Activated CD4-positive, alpha-beta T cell treated with anti-CD3 and anti-CD28 coated beads for 36 hours (primary cell): ENCODE results near the gene PCDHB5. TPM values are rescaled to one million over a fixed set of nuclear protein-coding genes. Genes with fewer than 3 reads are reported as not detected.
"Not testable (repeated sequence)": the region's sequence is repeated elsewhere in the genome, so short reads cannot be mapped to it uniquely, and the experiment has no call there.

Source experiments
- ATAC-seq: fragments of 200-7000 bp; cut with Tn5 transposase; one replicate; pipeline ENCODE4 v1.10.0; 2021; ENCODE audit warnings: mild to moderate bottlenecking, moderate library complexity
- CTCF ChIA-PET: fragments of 350-600 bp; sonication (Branson Sonifier 250); formaldehyde crosslinking; loops from one replicate; lab custom pipeline; 2021; ENCODE audit warnings: antibody characterized with exemption; lab: Charles Lee
- POLR2A ChIA-PET: fragments of 350-600 bp; sonication (Branson Sonifier 250); formaldehyde crosslinking; loops from one replicate; lab custom pipeline; 2021; ENCODE audit warnings: antibody characterized with exemption, inconsistent platforms; lab: Charles Lee
- DNase-seq: peaks from one replicate; pipeline ENCODE4 v3.0.0-alpha.2; 2020
- H3K27ac Mint-ChIP-seq: one replicate; pipeline ENCODE4 v1.8.0; 2021; ENCODE audit warnings: mixed read lengths
- H3K27me3 Mint-ChIP-seq: one replicate; pipeline ENCODE4 v1.8.0; 2021; ENCODE audit warnings: mixed read lengths
- H3K36me3 Mint-ChIP-seq: one replicate; pipeline ENCODE4 v1.8.0; 2021; ENCODE audit warnings: low read depth, mixed read lengths
- H3K4me1 Mint-ChIP-seq: one replicate; pipeline ENCODE4 v1.8.0; 2021; ENCODE audit warnings: mixed read lengths
- H3K4me3 Mint-ChIP-seq: one replicate; pipeline ENCODE4 v1.8.0; 2021; ENCODE audit warnings: mild to moderate bottlenecking, moderate library complexity, mixed read lengths
- H3K9me3 Mint-ChIP-seq: one replicate; pipeline ENCODE4 v1.8.0; 2021; ENCODE audit warnings: low read depth, mixed read lengths
- intact Hi-C, 2 experiments: fragments of 100-400 bp; cut with DNase I in 1 of 2; cut with micrococcal nuclease in 1 of 2; formaldehyde crosslinking; loops; one replicate each; pipeline versions ENCODE4 v1.14.2 to v1.15.1; 2022 to 2024; cut with DNase I, micrococcal nuclease
- total RNA-seq, 2 experiments: library from RNA; stranded (reverse); gene quantifications; one replicate each; pipeline ENCODE4 v1.2.3, GENCODE V29; 2021

The PCDHB5 gene
- total RNA-seq, 2 experiments from 2014 or later = not detected

GRCh38 chr5:141155540-141156374 is 20.8 kb downstream of the PCDHB5 start:
- DNase-seq = no peak
- ChIA-PET CTCF (interaction anchor here (0.6 to 1.5 kb wide), 4 partner anchors 79 to 1205 kb away, joined by 3 to 5 read pairs (median 3); no protein-coding TSS in a partner anchor), POLR2A (no interaction called here)
- Mint-ChIP-seq H3K36me3 (peaks cover 14% of the 10 kb centered on the region), H3K4me3 (no peak overlapping the region), H3K4me1 (no peaks in the 10 kb centered on the region), H3K27me3 (peaks cover 49% of the 10 kb centered on the region), H3K9me3 (peaks cover 17% of the 10 kb centered on the region), H3K27ac (no peak overlapping the region)
- no peak for ATAC-seq
- intact Hi-C loops = no loop called here

- intact Hi-C loops, ATAC-seq, DNase-seq, H3K27ac Mint-ChIP-seq, H3K36me3 Mint-ChIP-seq, H3K4me3 Mint-ChIP-seq, CTCF ChIA-PET, POLR2A ChIA-PET, H3K4me1 Mint-ChIP-seq: not testable (repeated sequence)
- Mint-ChIP-seq H3K27me3 (peaks cover 40% of the 10 kb centered on the region), H3K9me3 (peaks cover 11% of the 10 kb centered on the region)
Observed at GRCh38 chr5:141157356-141157755, 22.4 kb downstream of the PCDHB5 start.

GRCh38 chr5:141157901-141158300 is 22.9 kb downstream of the PCDHB5 start:
- H3K27ac Mint-ChIP-seq, DNase-seq, H3K4me1 Mint-ChIP-seq, intact Hi-C loops, H3K36me3 Mint-ChIP-seq, H3K9me3 Mint-ChIP-seq, POLR2A ChIA-PET, H3K4me3 Mint-ChIP-seq, ATAC-seq: not testable (repeated sequence)
- CTCF ChIA-PET = interaction anchor here (0.6 kb wide), 1 partner anchor 100 kb away, joined by 3 read pairs; no protein-coding TSS in a partner anchor
- H3K27me3 Mint-ChIP-seq = peaks cover 37% of the 10 kb centered on the region

- H3K27me3 Mint-ChIP-seq = peaks cover 36% of the 10 kb centered on the region
- H3K9me3 Mint-ChIP-seq = peaks cover 12% of the 10 kb centered on the region
- peak; percentile 50 for DNase-seq
- intact Hi-C loops = no loop called here
- no peak within 1 kb of the TSS for H3K4me3 Mint-ChIP-seq
- H3K27ac Mint-ChIP-seq = no peak within 1 kb of the TSS
- peaks cover 2% of the 10 kb centered on the region for H3K36me3 Mint-ChIP-seq
- ChIA-PET CTCF (interaction anchor here (0.6 kb wide), 1 partner anchor 15 kb away, joined by 3 read pairs; no protein-coding TSS in a partner anchor), POLR2A (no interaction called here)
- H3K4me1 Mint-ChIP-seq = no peaks in the 10 kb centered on the region
- no peak for ATAC-seq
Observed at GRCh38 chr5:141172381-141173204, 37.6 kb downstream of the PCDHB5 start, which contains the start of gene PCDHB7. Gene PCDHB7 (plus strand): TSS chr5:141172644. CDS start chr5:141172836, 192 bp downstream.

- intact Hi-C loops = not testable (repeated sequence)
Observed at GRCh38 chr5:141174291-141175104, 39.5 kb downstream of the PCDHB5 start.

GRCh38 chr5:141175933-141176332 is 40.9 kb downstream of the PCDHB5 start:
- Mint-ChIP-seq H3K9me3 (peaks cover 13% of the 10 kb centered on the region), H3K4me1 (no peaks in the 10 kb centered on the region), H3K27ac (no peak overlapping the region), H3K36me3 (peaks cover 5% of the 10 kb centered on the region), H3K4me3 (no peak overlapping the region), H3K27me3 (peaks cover 25% of the 10 kb centered on the region)
- ATAC-seq (no peak), DNase-seq (no peak)
- ChIA-PET POLR2A (no interaction called here), CTCF (no interaction called here)
- intact Hi-C loops = no loop called here

More at GRCh38 chr5:141174291-141175104, 39.5 kb downstream of the PCDHB5 start:
- H3K36me3 Mint-ChIP-seq, ATAC-seq, H3K4me3 Mint-ChIP-seq, H3K27ac Mint-ChIP-seq, H3K4me1 Mint-ChIP-seq, DNase-seq, CTCF ChIA-PET, POLR2A ChIA-PET: not testable (repeated sequence)
- Mint-ChIP-seq H3K27me3 (peaks cover 27% of the 10 kb centered on the region), H3K9me3 (peaks cover 12% of the 10 kb centered on the region)

GRCh38 chr5:141177577-141178191 is 42.7 kb downstream of the PCDHB5 start, which contains the start of gene PCDHB8:
Gene PCDHB8 (plus strand): TSS chr5:141177790. CDS start chr5:141178035, 245 bp downstream.
- ATAC-seq, H3K4me3 Mint-ChIP-seq, DNase-seq, H3K27ac Mint-ChIP-seq, intact Hi-C loops, H3K4me1 Mint-ChIP-seq, POLR2A ChIA-PET: not testable (repeated sequence)
- peaks cover 32% of the 10 kb centered on the region for H3K27me3 Mint-ChIP-seq
- H3K9me3 Mint-ChIP-seq = peaks cover 18% of the 10 kb centered on the region
- H3K36me3 Mint-ChIP-seq = peaks cover 11% of the 10 kb centered on the region
- CTCF ChIA-PET = interaction anchor here (0.9 to 1.4 kb wide), 4 partner anchors 15 to 219 kb away, joined by 3 to 6 read pairs (median 4); partner anchors contain the start of genes PCDHB10 and PCDHB13

- peaks cover 31% of the 10 kb centered on the region for H3K27me3 Mint-ChIP-seq
- H3K4me3 Mint-ChIP-seq, CTCF ChIA-PET, ATAC-seq, DNase-seq, H3K27ac Mint-ChIP-seq, H3K4me1 Mint-ChIP-seq, POLR2A ChIA-PET, intact Hi-C loops: not testable (repeated sequence)
- H3K9me3 Mint-ChIP-seq = peaks cover 18% of the 10 kb centered on the region
- H3K36me3 Mint-ChIP-seq = peaks cover 16% of the 10 kb centered on the region
Observed at GRCh38 chr5:141179371-141179770, 44.4 kb downstream of the PCDHB5 start.

GRCh38 chr5:141179876-141180275 is 44.9 kb downstream of the PCDHB5 start:
- Mint-ChIP-seq H3K9me3 (peaks cover 21% of the 10 kb centered on the region), H3K27me3 (peaks cover 35% of the 10 kb centered on the region), H3K36me3 (peaks cover 18% of the 10 kb centered on the region)
- H3K4me1 Mint-ChIP-seq, DNase-seq, H3K4me3 Mint-ChIP-seq, intact Hi-C loops, ATAC-seq, CTCF ChIA-PET, H3K27ac Mint-ChIP-seq, POLR2A ChIA-PET: not testable (repeated sequence)

- Mint-ChIP-seq H3K36me3 (peaks cover 18% of the 10 kb centered on the region), H3K4me3 (no peak overlapping the region), H3K27ac (no peak overlapping the region), H3K4me1 (no peaks in the 10 kb centered on the region), H3K27me3 (peaks cover 36% of the 10 kb centered on the region), H3K9me3 (peaks cover 19% of the 10 kb centered on the region)
- no peak for DNase-seq
- ChIA-PET CTCF (interaction anchor here (0.5 kb wide), 1 partner anchor 21 kb away, joined by 6 read pairs; no protein-coding TSS in a partner anchor), POLR2A (no interaction called here)
- ATAC-seq = no peak
- intact Hi-C loops = no loop called here
Observed at GRCh38 chr5:141180313-141180712, 45.3 kb downstream of the PCDHB5 start.
